Medulla oblongata (tissue), 1 donor: ENCODE results near the gene CNTN5.

Experiments
- DNase-seq: peaks from one replicate; pipeline ENCODE4 v3.0.0-alpha.2; 2015; ENCODE audit errors: extremely low spot score

CNTN5 gene

DNA sequence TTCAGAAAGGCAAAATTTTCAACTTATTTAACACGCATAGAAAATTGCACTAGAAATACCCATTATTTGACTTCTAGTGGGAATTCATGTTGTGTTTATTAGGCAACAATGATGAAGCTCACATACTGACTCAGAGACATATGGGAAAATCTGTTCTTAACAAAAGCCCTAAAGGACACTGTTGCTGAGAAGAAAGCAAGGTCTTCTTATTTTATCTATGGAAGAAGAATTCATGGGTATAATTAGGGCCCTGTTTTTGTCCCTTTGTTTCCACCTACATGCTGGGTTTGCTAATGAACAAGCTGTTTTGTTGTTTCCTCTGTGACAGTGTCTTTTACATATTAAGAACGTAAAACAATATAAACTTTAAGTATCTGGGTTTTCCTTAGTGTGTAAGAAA, 1059.6 kb downstream of the CNTN5 start:
- no peak for DNase-seq

- DNase-seq: no peak
These were observed 1060.1 kb downstream of the CNTN5 start for GRCh38 chr11:100080821-100081220.

GRCh38 chr11:100093698-100094097, 1072.9 kb downstream of the CNTN5 start:
- DNase-seq: no peak

DNA sequence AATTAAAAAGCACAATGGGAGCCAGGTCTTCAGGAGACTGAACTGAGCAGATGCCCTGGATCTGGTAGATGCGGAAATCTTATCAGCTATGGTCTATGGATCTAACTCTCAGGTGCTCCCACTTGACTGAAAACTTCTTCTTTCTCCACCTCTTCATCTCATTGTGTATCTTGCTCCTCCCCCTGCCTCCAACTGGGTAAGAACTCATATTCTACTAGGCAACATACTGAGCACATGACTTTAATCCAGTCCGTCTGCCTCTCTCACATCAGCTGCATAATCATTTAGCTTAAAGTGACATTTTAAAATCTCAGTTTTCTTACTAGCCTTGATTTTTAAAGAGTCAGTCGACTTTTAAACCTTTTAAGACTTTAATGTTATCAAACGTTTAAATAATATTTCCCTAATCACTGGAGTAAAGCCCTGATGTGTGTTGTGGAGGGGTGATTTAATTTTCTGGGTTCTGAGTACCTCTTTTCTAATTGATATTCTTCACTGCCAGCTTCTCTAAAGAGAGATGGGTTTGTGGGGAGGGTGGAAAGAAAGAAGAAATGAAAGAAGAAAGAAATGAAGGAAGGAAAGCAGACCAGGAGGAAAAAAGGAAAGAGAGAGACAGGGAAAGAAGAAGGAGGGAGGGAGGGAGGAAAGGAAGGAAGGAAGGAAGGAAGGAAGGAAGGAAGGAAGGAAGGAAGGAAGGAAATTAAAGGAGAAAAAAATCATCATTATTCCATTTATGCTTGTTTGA, 1073.5 kb downstream of the CNTN5 start:
- no peak for DNase-seq

DNA sequence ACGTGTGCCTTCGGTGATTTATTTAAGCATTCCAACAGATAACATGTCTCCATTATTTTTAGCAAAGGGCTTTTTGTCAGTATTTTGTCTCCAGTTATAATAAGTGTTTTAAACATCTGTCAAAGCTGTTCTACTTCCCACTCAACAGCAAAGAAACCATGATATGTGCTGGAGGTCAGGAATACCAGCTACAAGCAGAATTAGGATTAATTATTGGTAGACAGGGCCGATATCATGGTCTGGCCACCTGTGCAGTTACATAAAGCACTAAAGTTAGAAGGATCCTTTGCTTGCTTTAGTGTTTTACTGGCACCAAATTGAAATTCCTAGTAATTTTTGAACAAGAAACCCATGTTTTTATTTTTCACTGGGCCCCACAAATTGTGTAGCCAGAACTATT, 1075.1 kb downstream of the CNTN5 start:
- no peak for DNase-seq

DNA sequence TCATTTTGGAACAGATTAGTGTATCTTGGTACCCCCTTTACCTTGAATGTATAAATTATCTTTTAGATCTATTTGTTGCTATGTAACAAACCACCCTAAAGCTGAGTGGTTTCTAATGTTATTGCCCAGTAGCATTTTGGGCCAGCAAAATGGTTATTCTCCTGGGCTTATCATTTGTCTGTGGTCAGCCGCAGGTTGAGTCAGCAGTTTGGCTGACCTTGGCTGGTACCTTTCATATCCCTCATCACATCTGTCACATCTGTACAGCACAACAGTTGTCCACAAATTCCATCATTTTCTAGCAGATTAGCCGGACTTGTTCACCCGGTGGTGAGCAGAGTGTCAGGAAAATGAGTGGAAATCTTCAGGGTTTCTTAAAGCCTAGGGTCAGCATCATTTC, 1077.8 kb downstream of the CNTN5 start:
- DNase-seq: no peak

- DNase-seq: no peak
These were observed 1084.7 kb downstream of the CNTN5 start for GRCh38 chr11:100105255-100105981.

- no peak for DNase-seq
These were observed 1085.2 kb downstream of the CNTN5 start for GRCh38 chr11:100105982-100106358.

- DNase-seq: no peak
These were observed 1098.4 kb downstream of the CNTN5 start for GRCh38 chr11:100119176-100119575.

DNA sequence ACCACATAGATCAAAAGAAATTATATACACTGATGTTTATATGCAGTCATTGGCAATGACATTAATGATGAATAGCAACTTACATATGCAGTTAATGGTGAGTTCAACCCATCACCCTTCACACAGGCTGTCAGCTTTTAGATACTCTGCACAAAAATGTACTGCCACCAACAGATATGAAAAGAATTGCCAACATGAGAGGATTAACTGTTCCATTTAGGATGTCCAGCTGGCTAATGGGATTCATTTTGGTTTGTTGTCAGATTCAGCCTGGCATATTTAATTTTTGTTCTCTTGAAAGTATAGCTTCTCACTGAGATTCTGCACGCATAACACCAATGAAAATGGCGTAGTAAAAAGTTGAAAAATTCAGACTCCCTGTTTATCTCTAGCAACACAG, 1112.4 kb downstream of the CNTN5 start:
- DNase-seq: no peak

GRCh38 chr11:100141201-100141600, 1120.5 kb downstream of the CNTN5 start:
- no peak for DNase-seq

GRCh38 chr11:100151944-100152343, 1131.2 kb downstream of the CNTN5 start:
- no peak for DNase-seq

- no peak for DNase-seq
These were observed 1132.0 kb downstream of the CNTN5 start for GRCh38 chr11:100152766-100153165.

DNA sequence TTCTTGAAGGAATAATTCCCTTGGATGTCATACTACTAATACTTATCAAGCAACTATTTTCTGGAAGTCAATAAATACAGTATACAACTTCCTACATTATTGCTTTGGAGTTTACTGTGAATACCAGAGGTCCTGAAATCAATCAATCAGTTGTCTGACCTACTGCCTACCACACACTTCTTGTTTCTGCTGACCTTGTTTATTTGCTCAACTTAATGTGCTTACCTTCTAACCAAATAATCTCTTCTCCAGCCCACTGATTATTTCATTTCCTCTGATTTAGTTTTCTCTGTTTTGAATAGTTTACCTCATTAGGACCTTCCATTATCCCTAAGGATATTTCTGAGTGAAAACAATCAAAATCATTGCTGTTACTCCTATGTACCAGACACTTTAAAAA, 1142.7 kb downstream of the CNTN5 start:
- DNase-seq: no peak

GRCh38 chr11:100174881-100175280, 1154.1 kb downstream of the CNTN5 start:
- no peak for DNase-seq

GRCh38 chr11:100176456-100176855, 1155.7 kb downstream of the CNTN5 start:
- no peak for DNase-seq

DNA sequence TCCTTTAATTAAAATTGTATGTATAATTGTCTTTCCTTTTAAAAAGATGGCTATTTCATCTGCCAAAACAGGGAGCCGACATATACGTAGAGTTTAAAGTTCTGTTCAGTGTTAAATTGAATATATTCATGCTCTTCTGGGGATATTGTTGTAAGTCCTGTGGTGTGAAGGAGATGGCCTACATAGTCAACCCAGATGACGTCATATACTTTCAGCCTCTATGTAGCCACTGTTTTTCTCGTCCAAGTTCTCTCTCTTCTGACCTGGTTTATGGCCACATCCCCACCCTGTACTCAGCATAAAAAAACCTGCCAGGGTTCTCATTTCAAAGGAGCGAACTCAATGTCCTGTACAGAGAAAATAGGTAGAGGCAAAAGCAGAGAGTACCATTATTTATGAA, 1156.9 kb downstream of the CNTN5 start:
- no peak for DNase-seq

- no peak for DNase-seq
These were observed 1161.6 kb downstream of the CNTN5 start for GRCh38 chr11:100182350-100182749.

DNA sequence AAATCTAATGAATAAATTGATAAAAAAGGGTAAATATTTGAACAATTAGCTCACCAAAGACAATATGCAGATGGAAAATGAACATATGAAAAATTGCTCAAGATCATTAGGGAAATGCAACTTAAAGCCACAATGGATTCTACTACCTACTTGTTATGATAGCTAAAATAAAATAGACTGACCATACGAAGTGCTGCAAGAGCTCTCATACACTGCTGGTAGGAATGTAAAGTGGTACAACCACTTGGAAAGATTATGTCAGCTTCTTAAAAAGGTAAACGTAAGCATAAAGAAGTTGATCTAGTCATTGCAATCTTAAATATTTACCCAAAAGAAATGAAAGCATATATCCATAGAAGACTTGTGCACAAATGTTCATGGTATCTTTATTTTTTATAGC, 1162.2 kb downstream of the CNTN5 start:
- DNase-seq: no peak

- DNase-seq: no peak
These were observed 1164.8 kb downstream of the CNTN5 start for GRCh38 chr11:100185588-100185987.

- DNase-seq: no peak
These were observed 1167.5 kb downstream of the CNTN5 start for GRCh38 chr11:100188137-100188783.

DNA sequence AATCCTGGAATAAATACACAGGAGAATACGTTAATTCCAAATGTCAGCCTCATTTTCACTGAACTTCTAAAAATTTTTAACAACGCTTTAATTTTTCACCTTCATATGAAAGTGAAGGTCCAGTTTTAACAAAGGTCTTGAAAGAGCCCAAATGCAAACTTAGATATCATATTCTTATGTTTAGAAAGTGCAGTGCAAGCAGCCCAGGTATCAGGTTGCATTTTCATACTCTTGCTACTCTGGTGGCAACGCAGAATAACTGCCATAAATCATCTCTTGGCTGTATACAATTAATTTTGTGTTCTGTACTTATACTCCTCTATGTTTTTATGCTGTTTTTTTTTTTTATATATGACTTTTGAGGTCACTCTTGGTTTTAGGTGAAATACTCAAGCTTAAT, 1169.6 kb downstream of the CNTN5 start:
- no peak for DNase-seq

GRCh38 chr11:100192181-100192580, 1171.4 kb downstream of the CNTN5 start:
- DNase-seq: no peak
